ENCODE measurements around the gene DUSP22.

GRCh38 chr6:373031-373430 is 80.7 kb downstream of the DUSP22 start:
- no peak for TF ChIP-seq POLR2A (conservative IDR thresholded peaks at IDR 0.05)
- TF ChIP-seq NR2F6 (CRISPR knock-in tag; IDR thresholded peaks at IDR 0.05) = no peak
- TF ChIP-seq KDM1A (IDR thresholded peaks at IDR 0.05) = no peak
- no peak for TF ChIP-seq ZNF785 (CRISPR knock-in tag; IDR thresholded peaks at IDR 0.05)
- TF ChIP-seq, protein P1, sequence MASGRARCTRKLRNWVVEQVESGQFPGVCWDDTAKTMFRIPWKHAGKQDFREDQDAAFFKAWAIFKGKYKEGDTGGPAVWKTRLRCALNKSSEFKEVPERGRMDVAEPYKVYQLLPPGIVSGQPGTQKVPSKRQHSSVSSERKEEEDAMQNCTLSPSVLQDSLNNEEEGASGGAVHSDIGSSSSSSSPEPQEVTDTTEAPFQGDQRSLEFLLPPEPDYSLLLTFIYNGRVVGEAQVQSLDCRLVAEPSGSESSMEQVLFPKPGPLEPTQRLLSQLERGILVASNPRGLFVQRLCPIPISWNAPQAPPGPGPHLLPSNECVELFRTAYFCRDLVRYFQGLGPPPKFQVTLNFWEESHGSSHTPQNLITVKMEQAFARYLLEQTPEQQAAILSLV (tag; IDR thresholded peaks at IDR 0.05) = no peak
- no peak for TF ChIP-seq BRD9 (IDR thresholded peaks at IDR 0.05; ENCODE audit: low read depth, partially characterized antibody)
